ENCODE data around the gene KPNB1.

Gene KPNB1

GRCh38 chr17:47636273-47637030 lies 13.3 kb upstream of the KPNB1 start:
- DNase-seq (ENCODE audit: low read depth): no peak

DNA sequence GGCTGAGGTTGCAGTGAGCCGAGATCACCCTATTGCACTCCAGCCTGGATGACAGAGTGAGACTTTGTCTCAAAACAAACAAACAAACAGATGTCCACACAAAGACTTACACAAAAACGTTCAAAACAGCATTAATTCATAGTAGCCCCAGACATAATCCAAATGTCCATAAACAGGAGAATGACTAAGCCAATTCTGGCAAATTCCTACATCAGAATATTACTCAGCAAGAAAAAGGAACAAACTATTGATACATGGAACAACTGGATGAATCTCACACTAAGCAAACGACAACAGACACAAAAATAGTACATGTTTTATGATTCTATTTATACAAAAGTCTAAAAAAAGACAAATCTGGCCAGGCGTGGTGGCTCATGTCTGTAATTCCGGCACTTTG lies 10.8 kb upstream of the KPNB1 start:
- DNase-seq (ENCODE audit: low read depth): no peak

DNA sequence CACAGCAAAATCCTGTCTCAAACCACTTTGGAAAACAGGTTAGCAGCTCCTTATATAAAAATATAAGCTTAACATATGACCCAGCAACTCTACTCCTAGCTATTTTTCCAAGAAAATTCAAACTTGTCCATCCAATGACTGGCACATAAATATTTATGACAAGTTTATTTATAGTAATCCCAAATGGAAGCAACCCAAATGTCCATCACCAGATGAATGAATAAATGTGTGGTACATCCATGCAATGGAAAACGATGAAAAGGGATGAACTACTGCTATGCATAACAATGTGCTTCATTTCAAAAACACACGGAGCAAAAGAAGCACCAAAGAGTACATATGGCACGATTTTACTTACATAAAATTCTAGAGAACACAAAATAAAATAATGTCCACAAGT lies 9.6 kb upstream of the KPNB1 start:
- DNase-seq (ENCODE audit: low read depth): no peak

GRCh38 chr17:47641202-47641601 lies 8.5 kb upstream of the KPNB1 start:
- no peak for DNase-seq (ENCODE audit: low read depth)

DNA sequence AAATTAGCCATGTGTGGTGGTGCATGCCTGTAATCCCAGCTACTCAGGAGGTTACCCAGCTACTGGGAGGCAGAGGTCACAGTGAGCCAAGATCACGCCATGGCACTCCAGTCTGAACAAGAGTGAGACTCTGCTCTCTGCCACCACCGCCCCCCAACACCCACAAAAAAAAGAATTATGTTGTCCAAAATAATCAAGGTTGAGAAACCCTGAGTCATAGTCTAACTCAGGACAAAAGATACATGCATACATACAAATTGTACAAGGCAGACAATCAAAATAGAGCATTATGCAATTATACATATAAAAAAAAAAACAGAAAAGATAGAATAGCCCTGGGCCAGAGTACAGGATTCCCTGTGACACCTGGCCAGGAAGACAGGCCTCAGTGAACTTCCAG lies 6.6 kb upstream of the KPNB1 start:
- DNase-seq (ENCODE audit: low read depth): no peak

DNA sequence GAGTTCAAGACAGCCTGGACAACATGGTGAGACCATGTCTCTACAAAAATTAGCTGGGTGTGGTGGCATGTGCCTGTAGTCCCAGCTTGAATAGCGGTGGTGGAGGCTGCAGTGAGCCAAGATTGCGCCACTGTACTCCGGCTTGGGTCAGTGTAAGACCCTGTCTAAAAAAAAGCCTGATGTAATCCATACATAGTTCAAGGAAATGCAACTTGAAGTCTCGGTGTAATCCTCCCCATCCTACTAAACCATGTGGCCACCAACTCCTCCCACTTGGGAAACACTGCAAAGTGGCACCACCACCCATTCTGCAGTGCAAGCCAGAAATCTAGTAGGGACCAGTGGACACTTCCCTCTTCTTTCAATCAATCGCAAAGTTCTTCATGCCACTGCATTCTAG lies 5.4 kb upstream of the KPNB1 start:
- DNase-seq (ENCODE audit: low read depth): no peak

DNA sequence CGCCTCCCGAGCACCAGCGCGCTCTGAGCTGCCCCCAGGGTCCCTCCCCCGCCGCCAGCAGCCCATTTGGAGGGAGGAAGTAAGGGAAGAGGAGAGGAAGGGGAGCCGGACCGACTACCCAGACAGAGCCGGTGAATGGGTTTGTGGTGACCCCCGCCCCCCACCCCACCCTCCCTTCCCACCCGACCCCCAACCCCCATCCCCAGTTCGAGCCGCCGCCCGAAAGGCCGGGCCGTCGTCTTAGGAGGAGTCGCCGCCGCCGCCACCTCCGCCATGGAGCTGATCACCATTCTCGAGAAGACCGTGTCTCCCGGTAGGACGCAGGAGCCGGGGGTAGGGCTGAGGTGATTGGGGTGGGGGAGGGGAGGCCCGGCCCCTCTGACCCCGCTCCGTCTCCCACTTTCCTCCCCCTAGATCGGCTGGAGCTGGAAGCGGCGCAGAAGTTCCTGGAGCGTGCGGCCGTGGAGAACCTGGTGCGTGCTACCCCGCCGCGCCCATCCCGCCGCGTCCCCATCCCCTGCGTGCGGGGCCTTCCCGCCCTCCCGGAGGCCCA lies 329 bp downstream of the KPNB1 start:
- DNase-seq (ENCODE audit: low read depth): peak; percentile 48

- peak; percentile 93 for DNase-seq (ENCODE audit: low read depth)
Measured at GRCh38 chr17:47650525-47651522, 1.1 kb downstream of the KPNB1 start.

DNA sequence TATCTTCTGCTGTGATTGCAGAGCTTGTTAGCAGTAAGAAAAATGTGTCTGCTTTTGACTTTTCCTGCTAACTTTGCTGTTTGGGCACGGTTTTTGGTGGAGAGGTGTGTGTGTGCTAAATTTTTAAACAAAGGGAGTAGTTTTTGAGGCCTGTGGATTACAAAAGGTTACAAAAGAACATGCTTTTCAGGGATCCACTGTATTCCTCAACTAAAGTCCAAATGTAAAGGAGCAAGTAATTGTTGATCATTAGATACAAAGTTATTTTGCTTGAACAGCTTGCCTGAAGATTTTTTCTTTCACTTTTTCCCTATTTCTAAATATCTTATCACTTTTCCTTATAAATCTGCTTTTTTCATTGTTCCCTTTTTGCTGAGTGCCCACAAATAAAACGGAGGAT lies 2.0 kb downstream of the KPNB1 start:
- DNase-seq (ENCODE audit: low read depth): no peak

- no peak for DNase-seq (ENCODE audit: low read depth)
Measured at GRCh38 chr17:47652570-47652969, 2.9 kb downstream of the KPNB1 start.

GRCh38 chr17:47653442-47653841 lies 3.7 kb downstream of the KPNB1 start:
- no peak for DNase-seq (ENCODE audit: low read depth)

GRCh38 chr17:47654991-47655390 lies 5.3 kb downstream of the KPNB1 start:
- DNase-seq (ENCODE audit: low read depth): no peak

GRCh38 chr17:47660064-47660492 lies 10.4 kb downstream of the KPNB1 start:
- DNase-seq (ENCODE audit: low read depth): no peak

DNA sequence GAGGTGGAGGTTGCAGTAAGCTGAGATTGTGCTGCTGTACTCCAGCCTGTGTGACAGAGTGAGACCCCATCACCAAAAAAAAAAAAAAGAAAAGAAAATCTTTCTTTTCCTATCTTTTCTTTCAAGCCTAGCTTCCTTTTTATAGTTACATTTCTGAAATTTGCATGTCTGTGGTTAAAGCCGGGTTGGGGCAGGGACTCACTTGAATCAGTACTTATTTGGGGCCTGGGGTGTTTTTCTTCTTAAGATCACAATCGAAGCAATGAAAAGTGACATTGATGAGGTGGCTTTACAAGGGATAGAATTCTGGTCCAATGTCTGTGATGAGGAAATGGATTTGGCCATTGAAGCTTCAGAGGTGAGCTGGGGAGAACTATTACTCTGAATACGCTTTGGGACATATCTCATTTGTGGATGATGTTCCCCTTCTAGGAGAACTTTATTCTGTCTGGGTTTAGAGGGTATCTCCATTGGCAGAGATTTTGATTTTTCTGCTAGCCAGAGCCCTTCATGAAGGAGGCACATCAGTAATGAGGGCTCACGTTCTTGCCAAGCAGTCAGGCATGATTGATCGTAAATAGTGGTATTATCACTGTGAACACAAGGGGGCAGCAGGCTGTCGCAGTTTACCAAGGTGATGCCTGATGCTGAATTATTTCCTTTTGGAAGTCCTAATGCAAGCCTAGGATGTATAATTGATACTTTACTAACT lies 14.3 kb downstream of the KPNB1 start:
- DNase-seq (ENCODE audit: low read depth): peak; percentile 30

- DNase-seq (ENCODE audit: low read depth): no peak
Measured at GRCh38 chr17:47664624-47664941, 14.9 kb downstream of the KPNB1 start.

DNA sequence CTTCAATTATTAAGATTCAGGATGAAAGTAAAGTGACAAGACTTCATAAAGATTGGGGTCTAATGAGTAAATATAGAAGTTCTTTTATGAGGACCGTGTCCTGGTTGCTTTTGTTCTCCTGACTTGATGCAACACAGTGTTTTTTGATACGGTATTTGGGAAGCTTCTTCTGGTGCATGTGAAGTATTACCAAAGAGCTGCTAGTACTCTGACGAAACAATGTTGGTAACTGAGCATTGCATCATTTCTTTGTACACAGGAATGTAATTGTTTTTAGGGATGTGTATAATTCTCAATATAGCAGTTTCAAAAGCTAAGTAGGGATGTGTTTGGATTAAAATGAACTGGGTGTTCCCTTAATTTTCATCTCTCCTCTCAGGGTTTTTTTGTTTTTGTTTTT lies 15.9 kb downstream of the KPNB1 start:
- DNase-seq (ENCODE audit: low read depth): no peak

GRCh38 chr17:47669081-47669480 lies 19.4 kb downstream of the KPNB1 start:
- DNase-seq (ENCODE audit: low read depth): no peak

- DNase-seq (ENCODE audit: low read depth): no peak
Measured at GRCh38 chr17:47670064-47670463, 20.3 kb downstream of the KPNB1 start.

- no peak for DNase-seq (ENCODE audit: low read depth)
Measured at GRCh38 chr17:47674499-47674898, 24.8 kb downstream of the KPNB1 start.

DNA sequence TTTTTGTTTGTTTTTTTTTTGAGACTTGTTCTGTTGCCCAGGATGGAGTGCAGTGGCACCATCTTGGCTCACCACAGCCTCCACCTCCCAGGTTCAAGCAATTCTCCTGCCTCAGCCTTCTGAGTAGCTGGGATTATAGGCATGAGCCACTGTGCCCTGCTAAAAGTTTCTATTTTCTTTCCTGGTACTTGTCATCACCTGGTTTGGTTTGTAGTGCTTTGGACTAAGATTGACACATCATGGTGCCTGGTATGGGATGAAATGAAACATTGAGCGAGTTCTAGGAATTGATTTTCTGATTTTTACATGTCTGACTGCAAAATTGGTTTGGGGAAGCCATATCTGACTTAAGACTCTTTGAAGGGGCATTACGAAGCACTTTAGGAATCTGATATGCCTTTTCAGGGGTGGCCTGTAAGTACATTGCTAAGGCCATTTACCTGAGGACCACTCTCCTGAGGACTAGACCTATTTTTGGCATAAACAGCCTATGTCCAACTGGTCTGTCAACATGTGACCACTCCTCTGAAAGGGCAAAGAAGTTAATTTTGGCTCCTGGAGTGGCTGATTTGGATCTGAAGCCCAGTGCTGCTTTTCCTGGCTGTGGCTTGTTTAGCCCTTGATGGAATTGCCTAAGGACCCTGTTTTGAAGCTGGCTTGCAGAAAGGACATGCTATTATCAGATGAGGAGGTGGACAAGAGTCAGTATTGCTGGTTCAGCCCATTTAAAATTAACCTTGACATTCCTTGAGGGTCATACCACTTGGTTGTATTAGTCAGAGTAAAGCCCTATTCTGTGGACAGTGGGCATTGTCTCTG lies 25.9 kb downstream of the KPNB1 start:
- no peak for DNase-seq (ENCODE audit: low read depth)

GRCh38 chr17:47676199-47676472 lies 26.4 kb downstream of the KPNB1 start:
- DNase-seq (ENCODE audit: low read depth): no peak

All from activated T-helper 9 cell treated with anti-CD3 and anti-CD28 coated beads, Interleukin-2, amount 50 U/mL, for 16 hours (primary cell).